Type B pancreatic cell (in vitro differentiated cells): ENCODE data around the gene LRTM2. TPM values are rescaled to one million over a fixed set of nuclear protein-coding genes. Genes with fewer than 3 reads are reported as not detected.

Source experiments
- DNase-seq: peaks from one replicate; pipeline ENCODE4 v3.0.0; 2021; ENCODE audit warnings: mixed read lengths; ENCODE audit not compliant: unreplicated experiment; ENCODE audit errors: extremely low spot score
- H3K27ac Mint-ChIP-seq: 2 replicates; pipeline ENCODE4 v1.8.0; 2021; ENCODE audit warnings: mild to moderate bottlenecking, mixed read lengths
- H3K27me3 Mint-ChIP-seq: 2 replicates; pipeline ENCODE4 v1.8.0; 2021; ENCODE audit warnings: mixed read lengths
- H3K36me3 Mint-ChIP-seq: 2 replicates; pipeline ENCODE4 v1.8.0; 2021; ENCODE audit warnings: mixed read lengths
- H3K4me1 Mint-ChIP-seq: one replicate; pipeline ENCODE4 v1.8.0; 2021; ENCODE audit warnings: mixed read lengths; ENCODE audit not compliant: unreplicated experiment
- H3K4me3 Mint-ChIP-seq: 2 replicates; pipeline ENCODE4 v1.8.0; 2021; ENCODE audit warnings: mild to moderate bottlenecking, mixed read lengths
- H3K9me3 Mint-ChIP-seq: 2 replicates; pipeline ENCODE4 v1.8.0; 2021; ENCODE audit warnings: mixed read lengths
- total RNA-seq: library from RNA; stranded (reverse); gene quantifications from 2 replicates; pipeline ENCODE4 v1.2.1, GENCODE V29; 2021; ENCODE audit warnings: low replicate concordance
- TF ChIP-seq, protein P1 (sequence below): fragments of 200-600 bp; sonication (generic); conservative IDR thresholded peaks from 2 replicates; pipeline ENCODE4 v1.5.0; 2021; ENCODE audit warnings: antibody characterized with exemption, mild to moderate bottlenecking

Gene LRTM2
- total RNA-seq, 1 donor from 2014 or later = 0.12 TPM

DNA sequence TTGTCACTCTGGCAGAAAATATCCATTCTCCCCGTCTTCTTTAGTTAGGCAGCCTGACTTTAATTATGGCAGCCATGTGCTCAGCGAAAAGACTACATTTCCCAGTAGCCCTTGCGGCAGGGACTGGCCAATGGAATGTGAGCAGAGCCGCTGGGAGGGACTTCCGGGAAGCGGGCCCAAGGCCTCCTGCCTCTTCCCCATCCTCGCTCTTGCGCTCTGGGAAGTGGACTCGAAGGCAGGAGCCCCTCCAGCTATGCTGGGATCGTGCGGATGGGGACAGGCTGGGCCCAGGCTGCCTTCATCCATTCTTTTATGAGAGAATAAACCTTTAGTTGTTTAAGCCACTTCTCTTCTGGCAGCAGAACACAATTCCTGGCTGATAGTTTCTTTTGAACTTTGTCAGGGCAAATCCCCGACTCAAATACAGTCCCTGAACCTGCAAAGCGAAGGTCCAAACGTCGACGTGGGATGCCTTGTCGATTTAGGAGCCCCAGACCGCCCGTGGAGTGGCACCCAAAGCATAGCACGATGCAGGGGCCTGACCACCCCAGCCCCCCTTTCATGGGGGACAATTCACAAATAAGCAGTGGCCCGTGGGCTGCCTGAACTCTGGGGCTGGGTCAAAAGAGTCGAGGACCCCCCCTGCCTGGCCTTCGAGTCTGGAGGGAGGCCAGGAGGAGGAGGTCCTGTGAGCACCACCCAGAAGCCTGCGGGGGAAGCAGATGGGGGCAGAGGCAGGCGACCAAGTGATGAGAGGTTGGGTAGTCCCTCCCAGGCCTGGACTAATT lies 15.6 kb upstream of the LRTM2 start:
- Mint-ChIP-seq H3K27ac (peak overlapping the region; percentile 61), H3K9me3 (peaks cover 6% of the 10 kb centered on the region), H3K4me1 (peaks cover 6% of the 10 kb centered on the region), H3K4me3 (peak overlapping the region; percentile 12), H3K27me3 (peaks cover 8% of the 10 kb centered on the region), H3K36me3 (no peaks in the 10 kb centered on the region)
- TF ChIP-seq, protein P1, sequence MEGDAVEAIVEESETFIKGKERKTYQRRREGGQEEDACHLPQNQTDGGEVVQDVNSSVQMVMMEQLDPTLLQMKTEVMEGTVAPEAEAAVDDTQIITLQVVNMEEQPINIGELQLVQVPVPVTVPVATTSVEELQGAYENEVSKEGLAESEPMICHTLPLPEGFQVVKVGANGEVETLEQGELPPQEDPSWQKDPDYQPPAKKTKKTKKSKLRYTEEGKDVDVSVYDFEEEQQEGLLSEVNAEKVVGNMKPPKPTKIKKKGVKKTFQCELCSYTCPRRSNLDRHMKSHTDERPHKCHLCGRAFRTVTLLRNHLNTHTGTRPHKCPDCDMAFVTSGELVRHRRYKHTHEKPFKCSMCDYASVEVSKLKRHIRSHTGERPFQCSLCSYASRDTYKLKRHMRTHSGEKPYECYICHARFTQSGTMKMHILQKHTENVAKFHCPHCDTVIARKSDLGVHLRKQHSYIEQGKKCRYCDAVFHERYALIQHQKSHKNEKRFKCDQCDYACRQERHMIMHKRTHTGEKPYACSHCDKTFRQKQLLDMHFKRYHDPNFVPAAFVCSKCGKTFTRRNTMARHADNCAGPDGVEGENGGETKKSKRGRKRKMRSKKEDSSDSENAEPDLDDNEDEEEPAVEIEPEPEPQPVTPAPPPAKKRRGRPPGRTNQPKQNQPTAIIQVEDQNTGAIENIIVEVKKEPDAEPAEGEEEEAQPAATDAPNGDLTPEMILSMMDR = no peak
- DNase-seq = peak; percentile 85

DNA sequence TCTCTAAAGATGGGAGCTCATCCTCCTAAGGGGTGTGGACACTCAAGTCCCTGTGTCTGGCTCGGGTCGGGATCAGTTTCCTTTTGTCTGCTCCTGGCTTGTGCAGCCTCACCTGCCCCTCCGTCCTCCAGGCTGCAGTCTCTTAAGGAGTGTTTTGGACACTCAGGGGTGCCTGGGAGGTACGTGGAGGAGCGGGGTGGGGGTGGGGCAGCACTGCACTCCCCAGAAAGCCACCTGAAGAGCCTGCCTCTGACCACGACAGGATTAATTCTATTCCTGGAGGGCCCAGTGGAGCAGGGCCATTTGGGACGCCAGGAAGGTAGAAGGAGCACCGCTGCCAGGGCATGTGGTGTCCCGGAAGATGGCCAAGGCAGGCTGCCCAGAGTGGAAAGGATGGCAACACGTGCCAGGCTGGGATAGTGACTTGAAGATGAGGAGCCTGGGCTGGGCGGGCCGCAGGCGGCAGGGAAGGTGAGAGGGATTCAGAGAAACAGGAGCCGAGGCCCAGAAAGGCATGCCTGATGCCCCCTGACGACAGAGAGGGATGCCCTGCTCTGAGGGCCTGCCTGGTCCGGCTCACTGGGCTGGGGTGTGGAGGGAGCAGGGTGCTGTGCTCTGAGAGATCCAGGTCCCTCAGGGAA lies 14.8 kb upstream of the LRTM2 start:
- H3K27ac Mint-ChIP-seq = no peak overlapping the region

DNA sequence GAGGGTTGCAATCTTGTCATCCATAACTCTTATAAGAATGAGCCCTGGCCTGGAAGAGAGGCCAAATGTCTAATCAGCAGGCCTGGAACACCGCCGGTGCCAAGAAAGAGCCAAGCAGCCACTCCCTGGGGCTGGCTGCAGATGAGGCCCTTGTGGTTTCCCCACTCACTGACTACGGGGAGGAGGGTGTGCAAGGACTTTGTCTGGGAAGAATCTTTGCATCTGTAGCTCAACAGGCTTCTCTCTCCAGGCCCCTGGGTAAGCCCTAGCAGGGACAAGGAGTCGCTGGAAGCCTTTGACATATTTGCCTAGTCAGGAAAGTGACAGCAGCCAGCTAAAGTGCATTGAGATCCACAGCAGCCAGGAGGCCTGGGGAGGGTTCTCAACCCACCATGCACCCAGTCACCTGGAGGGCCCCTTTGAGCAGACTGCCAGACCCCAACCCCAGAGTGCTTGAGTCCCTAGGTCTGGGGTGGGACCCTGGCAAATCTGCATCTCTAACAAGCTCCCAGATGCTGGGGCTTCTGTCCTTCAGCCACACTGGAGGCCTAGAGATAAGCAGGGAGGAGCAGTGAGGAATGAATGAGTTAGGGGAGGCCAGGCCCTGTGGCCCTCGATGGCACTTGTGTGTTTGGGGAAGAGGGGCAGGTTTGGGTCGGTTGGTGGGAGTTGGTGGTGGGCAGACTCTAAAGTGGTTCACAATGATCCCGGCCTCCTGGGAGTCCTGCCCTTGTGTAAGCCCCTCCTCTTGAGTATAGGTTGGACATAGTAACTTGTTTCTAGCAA lies 13.9 kb upstream of the LRTM2 start:
- peaks cover 12% of the 10 kb centered on the region for H3K27me3 Mint-ChIP-seq
- H3K27ac Mint-ChIP-seq = no peak overlapping the region
- H3K36me3 Mint-ChIP-seq = no peaks in the 10 kb centered on the region
- peaks cover 6% of the 10 kb centered on the region for H3K9me3 Mint-ChIP-seq
- peaks cover 9% of the 10 kb centered on the region for H3K4me1 Mint-ChIP-seq
- DNase-seq = no peak
- TF ChIP-seq, protein P1 = no peak
- H3K4me3 Mint-ChIP-seq = no peak overlapping the region

More for the DNA sequence above, 14.8 kb upstream of the LRTM2 start:
- Mint-ChIP-seq H3K27me3 (peaks cover 10% of the 10 kb centered on the region), H3K9me3 (peaks cover 6% of the 10 kb centered on the region), H3K36me3 (no peaks in the 10 kb centered on the region), H3K4me3 (no peak overlapping the region), H3K4me1 (peaks cover 9% of the 10 kb centered on the region)
- TF ChIP-seq, protein P1 = no peak
- no peak for DNase-seq

DNA sequence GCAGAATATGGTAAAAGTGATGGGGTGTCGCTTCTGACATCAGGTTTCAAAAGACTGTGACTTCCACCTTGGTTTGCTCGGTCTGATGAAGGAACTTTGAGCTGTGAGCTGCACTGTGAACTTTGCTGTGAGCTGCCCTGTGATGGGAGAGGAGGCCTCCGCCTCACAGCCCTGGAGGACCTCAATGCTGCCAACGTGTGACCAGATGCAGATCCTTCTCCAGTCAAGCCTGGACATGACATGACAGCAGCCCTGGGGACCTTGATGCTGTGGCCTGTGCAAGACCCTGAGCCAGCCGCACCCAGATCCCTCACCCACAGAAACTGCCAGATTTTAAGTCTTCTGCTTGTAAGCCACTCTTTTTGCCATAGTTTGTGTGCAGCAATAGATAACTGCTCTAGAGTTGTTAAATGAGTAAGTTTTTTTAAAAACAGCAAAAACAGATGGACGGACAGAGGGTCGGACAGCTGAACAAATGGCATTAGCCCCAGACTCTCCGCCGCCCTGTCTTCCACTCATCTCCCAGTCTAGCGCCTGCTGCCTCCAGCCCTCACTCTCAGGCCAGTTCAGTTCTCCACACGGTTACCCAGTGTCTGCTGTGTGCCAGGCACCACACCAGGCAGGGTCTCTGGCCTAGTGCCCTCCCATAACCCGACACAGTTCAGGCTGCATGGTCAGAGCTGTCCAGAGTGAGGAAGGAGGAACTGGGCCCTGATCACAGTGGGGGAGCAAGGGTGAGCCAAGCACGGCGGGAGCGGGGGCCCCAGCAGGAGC lies 13.1 kb upstream of the LRTM2 start:
- no peak overlapping the region for H3K4me3 Mint-ChIP-seq
- peaks cover 9% of the 10 kb centered on the region for H3K4me1 Mint-ChIP-seq
- peaks cover 12% of the 10 kb centered on the region for H3K27me3 Mint-ChIP-seq
- TF ChIP-seq, protein P1 = no peak
- no peak overlapping the region for H3K27ac Mint-ChIP-seq
- H3K9me3 Mint-ChIP-seq = peaks cover 6% of the 10 kb centered on the region
- DNase-seq = no peak
- H3K36me3 Mint-ChIP-seq = no peaks in the 10 kb centered on the region
